Left ventricle myocardium inferior (tissue), 1 donor: Measurements from ENCODE around the gene SPTLC2. TPM values are rescaled to one million over a fixed set of nuclear protein-coding genes. Genes with fewer than 3 reads are reported as not detected.

Experiments
- DNase-seq: peaks from one replicate; pipeline ENCODE4 v3.0.0-alpha.2; 2020
- H3K27ac ChIP-seq: fragments of 200-600 bp; replicated peaks from 2 replicates; pipeline ENCODE4 v1.8.0; 2021
- H3K27me3 ChIP-seq: fragments of 200-600 bp; 2 replicates; pipeline ENCODE4 v1.8.0; 2021; ENCODE audit warnings: low read depth
- H3K36me3 ChIP-seq: fragments of 200-600 bp; 2 replicates; pipeline ENCODE4 v1.8.0; 2021
- H3K4me1 ChIP-seq: fragments of 200-600 bp; 2 replicates; pipeline ENCODE4 v1.8.0; 2021
- H3K4me3 ChIP-seq: fragments of 200-600 bp; 2 replicates; pipeline ENCODE4 v1.8.0; 2021; ENCODE audit warnings: mild to moderate bottlenecking, moderate library complexity
- H3K9me3 ChIP-seq: fragments of 200-600 bp; replicated peaks from 2 replicates; pipeline ENCODE4 v1.8.0; 2021
- CTCF ChIP-seq: fragments of 200-600 bp; IDR thresholded peaks from 2 replicates; pipeline ENCODE4 v1.8.0; 2021; ENCODE audit warnings: antibody characterized with exemption, mild to moderate bottlenecking, borderline replicate concordance
- intact Hi-C: fragments of 100-400 bp; cut with micrococcal nuclease; formaldehyde crosslinking; loops from one replicate; pipeline ENCODE4 v1.11.0; 2022
- total RNA-seq: library from RNA; stranded (reverse); fragmentation: NEBNext Ultra II Directional; extraction: Animal tissue kit (Norgen Biotek cat#: 25700); gene quantifications from one replicate; pipeline ENCODE4 v1.2.1, GENCODE V29; 2021
- donor health status: DM: no; HTN: yes; CAD: no; lungs with severe emphysema.

SPTLC2 gene
- total RNA-seq, 1 donor from 2014 or later: 11.5 TPM

- DNase-seq: no peak
- Histone ChIP-seq H3K4me1 (peaks cover 29% of the 10 kb centered on the region), H3K9me3 (no peaks in the 10 kb centered on the region), H3K27ac (no peak overlapping the region), H3K36me3 (no peaks in the 10 kb centered on the region), H3K27me3 (no peaks in the 10 kb centered on the region), H3K4me3 (no peak overlapping the region)
- TF ChIP-seq CTCF: no peak
- intact Hi-C loops: no loop called here
Measured at GRCh38 chr14:77605392-77605972, 11.0 kb downstream of the SPTLC2 start.

GRCh38 chr14:77603654-77604255, 12.7 kb downstream of the SPTLC2 start:
- intact Hi-C loops: no loop called here
- DNase-seq: peak; percentile 22
- H3K4me1 ChIP-seq: peaks cover 47% of the 10 kb centered on the region
- no peak for TF ChIP-seq CTCF
- H3K36me3 ChIP-seq: no peaks in the 10 kb centered on the region
- H3K27ac ChIP-seq: no peak overlapping the region
- H3K9me3 ChIP-seq: no peaks in the 10 kb centered on the region
- no peaks in the 10 kb centered on the region for H3K27me3 ChIP-seq
- no peak overlapping the region for H3K4me3 ChIP-seq

GRCh38 chr14:77603031-77603430, 13.4 kb downstream of the SPTLC2 start:
- H3K9me3 ChIP-seq: no peaks in the 10 kb centered on the region
- H3K36me3 ChIP-seq: no peaks in the 10 kb centered on the region
- intact Hi-C loops: no loop called here
- H3K4me1 ChIP-seq: peaks cover 46% of the 10 kb centered on the region
- H3K27ac ChIP-seq: no peak overlapping the region
- no peak overlapping the region for H3K4me3 ChIP-seq
- DNase-seq: no peak
- no peaks in the 10 kb centered on the region for H3K27me3 ChIP-seq
- no peak for TF ChIP-seq CTCF

GRCh38 chr14:77601846-77602619, 14.4 kb downstream of the SPTLC2 start:
- Histone ChIP-seq H3K27ac (no peak overlapping the region), H3K27me3 (no peaks in the 10 kb centered on the region), H3K4me1 (peaks cover 39% of the 10 kb centered on the region), H3K4me3 (no peak overlapping the region), H3K36me3 (peaks cover 6% of the 10 kb centered on the region), H3K9me3 (no peaks in the 10 kb centered on the region)
- DNase-seq: no peak
- intact Hi-C loops: no loop called here
- no peak for TF ChIP-seq CTCF

- H3K27ac ChIP-seq: peak overlapping the region; percentile 29
- no peaks in the 10 kb centered on the region for H3K9me3 ChIP-seq
- H3K27me3 ChIP-seq: no peaks in the 10 kb centered on the region
- no peak for TF ChIP-seq CTCF
- no peak overlapping the region for H3K4me3 ChIP-seq
- intact Hi-C loops: no loop called here
- no peak for DNase-seq
- H3K36me3 ChIP-seq: peaks cover 27% of the 10 kb centered on the region
- H3K4me1 ChIP-seq: peaks cover 39% of the 10 kb centered on the region
Measured at GRCh38 chr14:77599889-77600288, 16.5 kb downstream of the SPTLC2 start.
